GM12892 (cell line): ENCODE results near the gene DNAJC22.

Experiments
- POLR2A ChIP-seq: IDR thresholded peaks from 2 replicates; pipeline ENCODE4 v1.6.1; 2011; ENCODE audit warnings: low read depth, low read length, control low read depth
- POLR2AphosphoS5 ChIP-seq: IDR thresholded peaks from 2 replicates; pipeline ENCODE4 v1.6.1; 2011; ENCODE audit warnings: low read depth, low read length, control low read depth

DNA sequence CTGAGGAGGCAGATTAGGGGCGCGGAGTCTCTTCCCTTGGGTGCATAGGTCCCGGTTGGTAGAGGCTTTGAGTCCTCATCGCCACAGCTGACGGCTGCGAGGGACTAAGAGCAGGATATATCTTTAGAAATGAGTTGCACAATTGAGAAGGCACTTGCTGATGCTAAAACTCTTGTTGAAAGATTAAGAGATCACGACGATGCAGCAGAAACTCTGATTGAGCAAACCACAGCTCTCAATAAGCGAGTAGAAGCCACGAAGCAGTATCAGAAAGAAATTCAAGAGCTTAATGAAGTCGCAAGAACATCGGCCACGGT lies 42.7 kb downstream of the DNAJC22 start:
- TF ChIP-seq POLR2A (no peak), POLR2AphosphoS5 (no peak)
